OCI-LY1 (cell line): ENCODE results near the gene VWC2L.

Experiments used
- EZH2 ChIP-seq: fragments of 200-600 bp; sonication (generic), shearing (Covaris generic); IDR thresholded peaks from 2 replicates; pipeline ENCODE4 v1.8.0; 2017; ENCODE audit warnings: borderline replicate concordance, mixed run types, mild to moderate bottlenecking, antibody characterized with exemption, low read length, moderate library complexity, mixed read lengths
- TF ChIP-seq, protein P1 (sequence below): fragments of 200-600 bp; sonication (generic), shearing (Covaris generic); IDR thresholded peaks from 2 replicates; pipeline ENCODE4 v1.5.1; 2017; ENCODE audit warnings: mild to moderate bottlenecking, antibody characterized with exemption, low read length, moderate library complexity, mixed read lengths

DNA sequence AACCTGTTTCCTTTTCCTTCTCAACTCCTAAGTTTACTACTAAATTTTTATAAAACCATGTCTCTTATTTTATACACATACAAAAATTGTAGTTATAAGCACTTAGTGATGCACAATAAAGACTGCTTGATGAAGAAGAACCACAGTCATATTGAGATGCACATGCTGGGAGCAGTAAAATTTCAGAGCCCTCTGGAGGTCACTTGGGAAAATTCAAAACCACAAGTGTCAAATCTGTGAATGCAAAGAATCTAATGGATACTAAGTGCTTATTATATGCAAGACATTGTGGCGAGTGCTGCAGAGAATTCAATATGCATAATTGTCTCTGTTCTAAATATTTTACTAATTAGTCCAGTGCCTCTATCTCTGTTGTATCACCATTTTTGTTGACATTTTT, 180.5 kb downstream of the VWC2L start:
- TF ChIP-seq, protein P1, sequence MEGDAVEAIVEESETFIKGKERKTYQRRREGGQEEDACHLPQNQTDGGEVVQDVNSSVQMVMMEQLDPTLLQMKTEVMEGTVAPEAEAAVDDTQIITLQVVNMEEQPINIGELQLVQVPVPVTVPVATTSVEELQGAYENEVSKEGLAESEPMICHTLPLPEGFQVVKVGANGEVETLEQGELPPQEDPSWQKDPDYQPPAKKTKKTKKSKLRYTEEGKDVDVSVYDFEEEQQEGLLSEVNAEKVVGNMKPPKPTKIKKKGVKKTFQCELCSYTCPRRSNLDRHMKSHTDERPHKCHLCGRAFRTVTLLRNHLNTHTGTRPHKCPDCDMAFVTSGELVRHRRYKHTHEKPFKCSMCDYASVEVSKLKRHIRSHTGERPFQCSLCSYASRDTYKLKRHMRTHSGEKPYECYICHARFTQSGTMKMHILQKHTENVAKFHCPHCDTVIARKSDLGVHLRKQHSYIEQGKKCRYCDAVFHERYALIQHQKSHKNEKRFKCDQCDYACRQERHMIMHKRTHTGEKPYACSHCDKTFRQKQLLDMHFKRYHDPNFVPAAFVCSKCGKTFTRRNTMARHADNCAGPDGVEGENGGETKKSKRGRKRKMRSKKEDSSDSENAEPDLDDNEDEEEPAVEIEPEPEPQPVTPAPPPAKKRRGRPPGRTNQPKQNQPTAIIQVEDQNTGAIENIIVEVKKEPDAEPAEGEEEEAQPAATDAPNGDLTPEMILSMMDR = peak; percentile 24; the same call in 1 of the 2 replicates
- TF ChIP-seq EZH2 = no peak
